H54 (cell line): ENCODE results near the gene LRRC7.
A peak's percentile ranks its signal among the peaks of the same experiment; 100 is the strongest.

ENCODE experiments used
- DNase-seq: peaks from one replicate; pipeline ENCODE4 v3.0.0; 2011; ENCODE audit warnings: low spot score, mixed read lengths; ENCODE audit not compliant: insufficient read length
- FAIRE-seq: peaks from 3 replicates; lab custom pipeline; 2011; peaks lifted over from hg19 to GRCh38; lab: Jason Lieb, UNC
- POLR2A ChIP-seq: IDR thresholded peaks from 2 replicates; pipeline ENCODE4 v1.6.1; 2011; ENCODE audit warnings: low read depth, mild to moderate bottlenecking, low read length

The LRRC7 gene

DNA sequence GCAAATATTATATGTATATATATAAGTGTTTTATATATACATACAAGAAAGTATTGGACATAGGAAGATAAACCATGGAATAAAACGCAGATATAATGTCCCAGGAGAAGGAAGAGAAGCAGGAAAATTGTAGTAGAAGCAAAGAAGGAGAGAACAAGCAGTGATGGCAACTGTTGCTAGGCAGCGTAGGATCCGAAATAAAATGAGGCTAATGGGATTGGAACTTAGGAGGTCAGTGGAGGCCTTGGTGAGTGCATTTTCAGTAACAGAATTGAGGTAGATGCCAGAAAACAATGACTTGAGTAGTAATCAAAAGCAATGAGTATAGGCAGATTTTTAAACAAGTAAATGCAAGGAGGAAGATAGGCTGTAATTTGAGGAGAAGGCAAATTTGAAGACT is 265.8 kb downstream of the LRRC7 start:
- FAIRE-seq: no peak
- TF ChIP-seq POLR2A: no peak
- DNase-seq: no peak

DNA sequence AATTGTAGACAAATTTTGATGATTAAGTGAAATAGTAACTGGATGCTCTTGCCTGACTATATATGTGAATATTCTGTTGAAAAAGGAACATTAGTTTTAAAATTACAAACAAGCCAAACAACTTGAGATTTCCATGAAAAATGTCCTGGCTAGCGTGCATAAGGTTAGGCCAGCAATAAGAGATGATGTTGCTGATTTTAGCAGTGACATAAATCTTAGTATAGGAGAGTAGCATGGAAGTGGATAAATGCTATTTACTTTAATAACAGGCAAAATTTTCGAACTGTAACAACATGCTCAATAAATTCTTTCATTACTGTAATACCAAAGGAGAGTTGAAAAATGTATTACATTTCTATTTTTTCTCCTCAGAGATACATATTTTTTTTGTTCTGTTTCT is 266.6 kb downstream of the LRRC7 start:
- FAIRE-seq: no peak

DNA sequence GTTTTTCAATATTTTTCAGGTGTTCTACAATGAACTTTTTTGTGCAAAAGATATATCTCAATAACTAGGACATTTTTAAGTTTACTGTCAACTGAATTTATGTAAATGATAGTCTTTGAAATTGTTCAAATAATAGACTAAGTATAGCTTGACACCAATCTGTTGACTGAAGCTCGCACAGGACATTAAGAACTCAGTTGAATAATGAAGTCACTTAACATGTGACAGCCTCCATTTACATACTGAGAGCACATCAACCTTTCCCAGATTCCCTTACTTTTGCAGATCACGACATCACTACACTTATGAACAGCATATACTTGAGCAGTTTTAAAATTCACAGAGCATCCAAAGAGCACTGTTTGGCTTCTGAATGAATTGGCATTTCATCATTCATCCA is 268.2 kb downstream of the LRRC7 start:
- FAIRE-seq: no peak
- DNase-seq: no peak
- TF ChIP-seq POLR2A: no peak

More for the DNA sequence above, 266.6 kb downstream of the LRRC7 start:
- no peak for DNase-seq
- TF ChIP-seq POLR2A: no peak

DNA sequence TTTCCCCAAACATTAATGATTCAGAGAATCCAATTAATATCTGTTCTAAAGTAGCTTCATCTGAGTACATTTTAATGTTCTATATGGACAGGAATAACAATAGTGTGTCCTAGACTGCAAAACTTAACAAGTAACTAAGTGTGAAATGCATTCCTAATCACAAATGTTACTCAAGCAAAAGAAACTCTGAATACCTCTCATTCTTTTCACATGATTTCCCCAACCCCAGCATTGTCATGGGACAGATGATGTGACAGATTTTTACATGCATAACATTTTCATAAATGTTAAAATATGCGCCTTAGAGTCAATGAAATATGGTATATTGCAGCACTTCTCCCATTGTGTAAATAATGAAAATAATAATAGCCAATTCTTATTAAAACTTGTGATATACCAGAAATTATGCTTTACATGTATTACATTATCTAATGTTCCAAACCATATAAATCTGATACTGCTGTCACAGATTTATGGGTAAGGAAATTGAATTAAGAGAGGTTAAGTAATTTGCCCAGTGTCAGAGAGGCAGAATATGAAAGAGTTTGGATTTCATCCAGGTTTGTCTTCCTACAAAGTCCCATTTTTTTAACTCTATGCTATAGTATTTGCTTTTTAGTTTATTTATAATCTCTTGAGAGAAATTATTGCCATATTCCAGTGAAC is 269.4 kb downstream of the LRRC7 start:
- TF ChIP-seq POLR2A: no peak
- DNase-seq: no peak
- FAIRE-seq: no peak

DNA sequence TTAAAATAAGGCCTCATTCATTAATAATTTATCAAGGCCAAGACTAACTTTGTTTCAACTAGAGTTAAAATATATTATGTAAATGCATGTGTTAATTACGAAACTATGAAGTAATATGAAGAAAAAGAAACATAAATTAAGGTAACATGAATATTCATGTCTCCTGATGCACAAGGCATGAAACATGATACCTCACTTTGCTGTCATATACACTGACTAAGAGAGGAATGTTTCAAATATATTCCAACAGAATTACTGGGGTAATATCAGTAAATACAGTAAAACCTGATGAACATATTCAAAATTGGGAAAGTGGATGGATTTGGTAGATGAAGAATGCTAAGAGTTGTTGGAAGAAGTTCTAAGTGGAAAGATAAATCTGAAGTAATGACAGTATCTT is 274.6 kb downstream of the LRRC7 start:
- DNase-seq: no peak
- TF ChIP-seq POLR2A: no peak
- no peak for FAIRE-seq

DNA sequence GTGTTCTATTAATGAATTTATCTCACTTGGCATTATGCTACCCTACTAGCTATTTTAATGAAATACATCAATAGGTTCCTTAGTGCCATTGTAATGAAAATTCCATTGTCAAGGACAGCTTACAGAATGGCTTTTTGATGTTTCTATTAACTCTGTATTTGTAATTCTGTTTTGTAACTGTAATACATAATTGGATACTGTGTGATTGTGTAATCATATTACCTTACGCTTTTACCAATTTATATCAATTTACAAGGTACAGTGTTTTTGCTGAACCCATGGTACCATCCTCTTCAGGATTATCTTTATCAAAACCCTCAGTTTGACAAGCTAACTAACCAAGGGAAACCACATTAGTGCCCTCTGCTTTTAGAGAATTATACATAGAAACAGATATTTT is 277.9 kb downstream of the LRRC7 start:
- no peak for TF ChIP-seq POLR2A
- DNase-seq (no peak), FAIRE-seq (no peak)

DNA sequence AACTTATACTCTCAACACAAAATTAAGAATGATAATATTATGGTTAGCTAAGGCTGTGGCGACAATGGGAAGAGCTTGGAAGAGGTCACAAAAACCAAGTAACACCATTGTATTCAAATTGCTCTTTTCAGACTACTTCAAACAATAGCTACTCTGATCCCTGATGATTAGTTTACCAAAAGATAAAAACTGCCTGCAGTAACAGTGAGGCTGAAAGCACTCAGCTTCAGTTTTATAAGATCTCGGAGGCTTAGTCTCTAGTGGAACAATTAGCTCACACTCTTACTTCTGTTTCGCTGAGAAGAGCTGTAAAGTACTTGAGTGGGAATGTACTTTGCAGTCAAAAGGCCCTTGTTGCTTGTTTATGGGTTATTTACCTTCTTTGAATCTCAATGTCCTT is 278.5 kb downstream of the LRRC7 start:
- TF ChIP-seq POLR2A: no peak
- FAIRE-seq (peak; percentile 58), DNase-seq (no peak)

DNA sequence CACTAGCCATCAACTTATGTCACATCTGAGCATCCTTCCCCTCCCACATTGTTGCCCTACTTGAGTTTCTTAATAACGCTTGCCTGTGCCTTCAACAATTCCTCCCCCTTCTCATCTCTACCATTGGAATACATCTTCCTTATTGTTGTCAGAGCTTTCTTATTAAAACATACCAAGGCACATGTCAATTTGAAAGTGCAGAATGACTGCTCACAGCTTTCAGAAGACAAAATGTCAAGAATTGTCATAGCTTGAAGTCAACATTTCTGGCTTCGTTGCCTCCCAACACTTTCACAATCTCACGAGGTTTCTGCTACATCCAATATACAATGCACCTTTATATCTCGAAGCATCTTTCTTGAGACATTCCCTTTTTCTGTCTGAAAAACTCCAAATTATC is 279.9 kb downstream of the LRRC7 start:
- no peak for FAIRE-seq
- DNase-seq: no peak
- no peak for TF ChIP-seq POLR2A

DNA sequence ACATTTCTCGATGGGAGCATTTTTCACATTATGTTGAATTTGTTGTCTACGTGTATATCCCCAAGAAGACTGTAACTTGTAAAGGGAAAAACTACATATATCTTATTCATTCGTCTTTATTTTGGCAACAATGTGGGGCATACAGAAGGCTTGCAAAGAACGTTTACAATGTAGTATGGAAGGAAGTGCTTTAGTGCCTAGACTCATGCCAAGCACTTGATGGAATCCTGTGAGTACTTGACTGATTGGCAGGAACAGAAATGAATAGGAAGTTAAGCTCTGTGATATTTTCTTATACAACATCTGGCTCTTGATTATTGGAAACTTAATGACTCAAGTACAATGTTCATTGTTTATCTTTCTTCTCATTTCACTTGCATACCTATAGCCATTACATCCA is 284.4 kb downstream of the LRRC7 start:
- DNase-seq: no peak
- TF ChIP-seq POLR2A: no peak
- FAIRE-seq: no peak

DNA sequence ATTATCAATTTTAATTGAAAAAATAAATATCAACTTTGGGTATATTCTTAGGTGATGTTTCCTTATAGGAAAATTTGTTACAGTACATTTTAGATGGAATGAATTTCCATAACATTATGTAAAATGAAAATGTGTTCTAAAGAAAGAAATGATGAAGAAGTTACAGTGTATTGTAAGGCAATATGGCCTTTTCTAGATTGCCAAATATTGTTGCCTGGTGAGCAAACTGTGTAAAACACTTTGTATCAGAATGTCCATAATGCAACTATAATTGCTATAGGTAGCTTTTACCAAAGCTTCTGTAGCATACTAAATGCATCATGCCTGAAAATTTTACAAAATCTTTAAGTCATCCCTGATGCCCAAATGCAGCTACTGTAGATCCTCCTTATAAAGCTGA is 285.0 kb downstream of the LRRC7 start:
- no peak for FAIRE-seq
- TF ChIP-seq POLR2A: no peak
- DNase-seq: no peak

DNA sequence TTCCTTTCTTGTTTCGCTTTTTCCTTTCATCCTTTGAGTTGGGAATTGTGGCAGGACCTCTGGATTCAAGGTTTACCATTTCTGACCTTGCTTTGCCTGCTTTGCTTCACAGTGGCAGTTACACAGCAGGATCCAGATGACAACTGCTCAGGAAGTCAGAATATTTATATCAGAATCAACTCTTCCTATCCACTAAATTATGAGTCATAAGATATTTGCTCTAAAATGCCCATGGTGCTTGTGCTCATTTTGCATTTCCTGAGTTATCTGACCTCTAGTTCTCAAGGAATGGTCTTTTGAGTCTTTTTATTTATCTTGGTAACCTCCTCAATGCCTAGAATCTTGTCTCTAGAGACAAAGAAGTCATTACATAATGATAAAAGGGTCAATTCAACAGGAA is 290.8 kb downstream of the LRRC7 start:
- FAIRE-seq (peak; percentile 76), DNase-seq (no peak)
- TF ChIP-seq POLR2A: no peak

DNA sequence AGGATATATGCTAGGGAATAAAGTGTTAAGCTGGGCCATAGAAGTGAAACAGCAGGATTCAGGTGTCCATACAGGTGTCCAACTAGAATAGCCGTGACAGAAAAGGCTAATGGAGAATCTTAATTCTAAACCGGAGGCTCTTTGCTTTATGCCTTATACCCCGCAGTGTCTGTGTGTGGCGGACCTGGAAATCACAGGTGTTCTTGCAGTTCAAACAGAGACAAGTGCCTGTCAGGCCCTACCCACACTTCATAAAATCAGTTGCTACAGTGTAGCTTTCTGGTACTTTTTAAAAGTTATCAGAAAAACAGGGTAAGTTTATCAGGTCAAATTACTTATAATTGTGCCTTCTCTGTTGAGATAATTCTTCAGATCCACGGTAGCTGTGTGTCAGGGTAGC is 293.9 kb downstream of the LRRC7 start:
- FAIRE-seq (no peak), DNase-seq (no peak)
- no peak for TF ChIP-seq POLR2A

DNA sequence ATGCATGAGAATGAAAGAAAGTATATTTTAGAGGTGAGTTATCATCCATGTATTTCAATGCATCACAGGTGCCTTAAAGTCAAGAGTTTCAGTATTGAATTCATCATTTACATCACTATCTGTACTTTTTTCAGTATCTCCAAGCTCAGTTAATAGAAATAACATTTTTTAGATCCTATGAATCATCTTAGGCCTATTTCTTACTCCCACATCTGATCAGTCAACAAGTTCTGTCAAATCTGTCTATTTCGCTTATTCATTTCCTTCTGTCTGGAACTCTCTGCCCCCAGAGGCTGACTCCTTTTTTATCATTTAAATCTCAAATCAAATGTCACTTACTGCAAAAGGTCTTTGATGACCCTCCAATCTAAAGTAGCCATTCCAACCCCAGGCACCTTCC is 295.2 kb downstream of the LRRC7 start:
- DNase-seq (no peak), FAIRE-seq (no peak)
- TF ChIP-seq POLR2A: no peak

DNA sequence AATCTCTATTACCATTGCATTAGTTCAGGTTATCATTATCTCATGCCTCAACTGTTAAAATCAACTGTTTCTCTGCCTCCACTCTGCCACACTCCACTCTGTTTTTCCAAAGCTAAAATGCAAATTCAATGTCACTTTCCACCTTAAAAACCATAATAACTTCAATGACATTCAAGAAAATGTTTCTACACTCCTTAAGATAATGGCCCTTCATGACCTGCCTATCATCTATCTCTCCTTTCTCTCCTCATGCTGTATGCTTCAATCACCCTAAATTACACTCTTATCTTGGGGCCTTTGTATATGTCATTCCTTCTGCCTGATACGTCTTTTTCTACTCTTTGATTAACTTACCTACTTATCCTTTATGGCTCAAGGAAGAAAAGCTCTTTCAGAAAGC is 296.0 kb downstream of the LRRC7 start:
- no peak for TF ChIP-seq POLR2A
- FAIRE-seq (no peak), DNase-seq (no peak)

DNA sequence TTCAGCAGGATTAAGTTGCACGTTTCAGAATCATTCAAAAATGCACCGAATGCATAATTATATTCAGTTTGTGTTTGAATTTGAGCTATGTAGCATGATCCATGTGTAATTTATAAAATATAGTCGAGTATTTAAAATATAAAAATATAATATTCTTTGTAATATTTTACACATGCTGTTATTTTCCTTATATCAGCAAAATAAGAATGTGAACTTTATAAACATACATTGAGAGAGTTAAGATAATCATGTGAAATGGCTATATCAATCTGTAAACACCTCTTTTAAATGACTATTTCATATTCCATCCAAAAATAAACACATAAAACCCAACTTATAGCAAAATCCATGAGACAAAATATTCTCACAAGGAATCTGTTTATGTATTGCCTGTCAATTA is 303.7 kb downstream of the LRRC7 start:
- DNase-seq (no peak), FAIRE-seq (no peak)
- TF ChIP-seq POLR2A: no peak
